ENCODE measurements around the gene TMEM200A.

DNA sequence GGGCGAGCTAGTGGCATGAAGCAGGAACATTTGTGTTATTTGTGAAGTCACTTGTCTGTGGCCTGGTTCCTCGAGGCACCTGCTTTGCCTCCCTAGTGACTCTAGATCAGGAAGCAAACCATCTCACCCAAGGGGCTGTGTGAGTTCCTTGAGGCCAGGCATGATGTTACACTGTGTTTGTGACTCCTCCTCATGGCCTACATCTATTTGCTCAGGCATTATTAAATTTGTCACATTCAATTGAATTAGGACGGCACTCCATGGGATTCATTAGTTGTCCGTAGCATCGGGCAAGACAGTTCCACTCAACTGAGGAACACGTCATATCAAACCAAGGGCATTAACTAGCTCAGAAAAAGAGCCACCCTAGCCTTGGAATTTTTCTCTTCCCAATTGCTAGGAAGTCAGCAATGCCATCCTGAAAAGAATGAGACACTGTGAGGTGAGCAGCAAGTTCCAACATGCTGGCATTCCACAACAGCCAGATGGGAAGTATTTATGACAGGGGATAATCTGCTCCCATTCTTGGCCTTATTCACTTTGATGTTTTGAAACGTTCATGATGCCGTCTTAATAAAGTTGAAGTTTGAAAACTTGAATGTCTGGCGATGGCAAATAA, 17.2 kb downstream of the TMEM200A start:
- TF ChIP-seq, protein P1, sequence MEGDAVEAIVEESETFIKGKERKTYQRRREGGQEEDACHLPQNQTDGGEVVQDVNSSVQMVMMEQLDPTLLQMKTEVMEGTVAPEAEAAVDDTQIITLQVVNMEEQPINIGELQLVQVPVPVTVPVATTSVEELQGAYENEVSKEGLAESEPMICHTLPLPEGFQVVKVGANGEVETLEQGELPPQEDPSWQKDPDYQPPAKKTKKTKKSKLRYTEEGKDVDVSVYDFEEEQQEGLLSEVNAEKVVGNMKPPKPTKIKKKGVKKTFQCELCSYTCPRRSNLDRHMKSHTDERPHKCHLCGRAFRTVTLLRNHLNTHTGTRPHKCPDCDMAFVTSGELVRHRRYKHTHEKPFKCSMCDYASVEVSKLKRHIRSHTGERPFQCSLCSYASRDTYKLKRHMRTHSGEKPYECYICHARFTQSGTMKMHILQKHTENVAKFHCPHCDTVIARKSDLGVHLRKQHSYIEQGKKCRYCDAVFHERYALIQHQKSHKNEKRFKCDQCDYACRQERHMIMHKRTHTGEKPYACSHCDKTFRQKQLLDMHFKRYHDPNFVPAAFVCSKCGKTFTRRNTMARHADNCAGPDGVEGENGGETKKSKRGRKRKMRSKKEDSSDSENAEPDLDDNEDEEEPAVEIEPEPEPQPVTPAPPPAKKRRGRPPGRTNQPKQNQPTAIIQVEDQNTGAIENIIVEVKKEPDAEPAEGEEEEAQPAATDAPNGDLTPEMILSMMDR (IDR thresholded peaks at IDR 0.05), result no peak
- no peak for TF ChIP-seq POLR2A (IDR thresholded peaks at IDR 0.05; ENCODE audit: low read depth)
- no peak for TF ChIP-seq POLR2AphosphoS5 (IDR thresholded peaks at IDR 0.05)
